Measurements from ENCODE around the gene TMEM165.

The TMEM165 gene

DNA sequence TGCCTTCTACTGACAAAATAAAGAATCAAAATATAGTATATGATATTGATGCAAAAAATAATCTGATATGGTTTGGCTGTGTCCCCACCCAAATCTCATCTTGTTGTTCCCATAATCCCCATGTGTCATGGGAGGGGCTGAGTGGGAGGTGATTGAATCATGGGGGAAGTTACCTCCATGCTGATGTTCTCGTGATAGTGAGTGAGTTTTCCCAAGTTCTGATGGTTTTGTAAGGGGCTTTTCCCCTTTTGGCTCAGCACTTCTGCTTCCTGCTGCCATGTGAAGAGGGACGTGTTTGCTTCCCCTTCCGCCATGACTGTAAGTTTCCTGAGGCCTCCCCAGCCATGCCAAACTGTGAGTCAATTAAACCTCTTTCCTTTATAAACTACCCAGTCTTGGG lies 70.2 kb downstream of the TMEM165 start:
- no peak for DNase-seq

DNA sequence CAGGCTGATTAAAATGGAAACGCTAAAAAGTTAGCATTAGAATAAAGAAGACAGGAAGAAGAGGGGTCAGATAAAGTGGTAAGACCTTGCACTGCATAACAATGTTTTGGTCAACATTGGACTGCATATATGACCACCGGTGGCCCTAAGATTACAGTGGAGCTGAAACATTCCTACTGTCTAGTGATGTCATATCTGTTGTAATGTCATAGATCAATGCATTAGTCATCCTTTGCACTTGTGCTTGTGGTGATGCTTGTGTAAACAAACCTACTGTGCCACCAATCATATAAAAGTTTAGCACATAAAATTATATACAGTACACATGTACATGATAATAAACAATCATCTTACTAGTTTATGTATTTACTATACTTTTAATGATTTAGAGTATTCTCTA lies 73.0 kb downstream of the TMEM165 start:
- no peak for DNase-seq

DNA sequence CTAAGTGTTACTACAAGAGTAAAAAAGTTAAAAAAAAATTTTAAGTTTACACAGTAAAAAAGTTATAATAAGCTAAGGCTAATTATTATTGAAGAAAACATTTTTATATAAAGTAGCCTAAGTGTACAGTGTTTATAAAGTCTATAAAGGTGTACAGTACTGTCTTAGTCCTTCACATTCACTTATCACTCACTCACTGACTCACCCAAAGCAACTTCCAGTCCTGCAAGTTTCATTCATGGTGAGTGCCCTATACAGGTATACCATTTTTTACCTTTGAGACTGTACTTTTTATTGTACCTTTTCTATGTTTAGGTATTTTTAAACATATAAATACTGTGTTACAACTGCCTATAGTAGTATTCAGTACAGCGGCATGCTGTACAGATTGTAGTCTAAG lies 74.2 kb downstream of the TMEM165 start:
- DNase-seq: no peak

All from eye (tissue), 1 donor.